GF-D8 (cell line): ENCODE measurements around the gene AIG1.
"Not testable (repeated sequence)": the region's sequence is repeated elsewhere in the genome, so short reads cannot be mapped to it uniquely, and the experiment has no call there.

Experiments used
- DNase-seq: peaks from one replicate; lab custom pipeline; 2025; lab: John Stamatoyannopoulos, UW

AIG1 gene

GRCh38 chr6:143165315-143165855, 104.7 kb downstream of the AIG1 start:
- DNase-seq, result no peak

GRCh38 chr6:143166247-143166695, 105.6 kb downstream of the AIG1 start:
- DNase-seq, result no peak

GRCh38 chr6:143167224-143167623, 106.5 kb downstream of the AIG1 start:
- no peak for DNase-seq

- not testable (repeated sequence) for DNase-seq
Observed at GRCh38 chr6:143168396-143168816, 107.7 kb downstream of the AIG1 start.

GRCh38 chr6:143169440-143169839, 108.8 kb downstream of the AIG1 start:
- DNase-seq, result no peak

GRCh38 chr6:143174516-143174915, 113.8 kb downstream of the AIG1 start:
- no peak for DNase-seq

GRCh38 chr6:143174951-143175350, 114.3 kb downstream of the AIG1 start:
- no peak for DNase-seq

- no peak for DNase-seq
Observed at GRCh38 chr6:143176090-143177021, 115.7 kb downstream of the AIG1 start.

GRCh38 chr6:143177706-143178105, 117.0 kb downstream of the AIG1 start:
- no peak for DNase-seq

- DNase-seq, result no peak
Observed at GRCh38 chr6:143179096-143179495, 118.4 kb downstream of the AIG1 start.

- DNase-seq, result no peak
Observed at GRCh38 chr6:143179901-143180612, 119.4 kb downstream of the AIG1 start.

GRCh38 chr6:143180826-143181225, 120.1 kb downstream of the AIG1 start:
- no peak for DNase-seq

- no peak for DNase-seq
Observed at GRCh38 chr6:143183666-143184065, 123.0 kb downstream of the AIG1 start.

- no peak for DNase-seq
Observed at GRCh38 chr6:143185288-143185687, 124.6 kb downstream of the AIG1 start.

- no peak for DNase-seq
Observed at GRCh38 chr6:143187238-143187923, 126.7 kb downstream of the AIG1 start.

- no peak for DNase-seq
Observed at GRCh38 chr6:143188292-143188691, 127.6 kb downstream of the AIG1 start.

- DNase-seq, result no peak
Observed at GRCh38 chr6:143191361-143191760, 130.7 kb downstream of the AIG1 start.

GRCh38 chr6:143192766-143193165, 132.1 kb downstream of the AIG1 start:
- DNase-seq, result no peak

GRCh38 chr6:143193571-143194094, 132.9 kb downstream of the AIG1 start:
- no peak for DNase-seq

GRCh38 chr6:143194095-143194589, 133.5 kb downstream of the AIG1 start:
- DNase-seq, result no peak

- no peak for DNase-seq
Observed at GRCh38 chr6:143195349-143195845, 134.7 kb downstream of the AIG1 start.
